Activated CD4-positive, alpha-beta T cell treated with anti-CD3 and anti-CD28 coated beads for 4 hours (primary cell): Measurements from ENCODE around the gene NXT1.
A peak's percentile ranks its signal among the peaks of the same experiment; 100 is the strongest.
"Not testable (repeated sequence)": the region's sequence is repeated elsewhere in the genome, so short reads cannot be mapped to it uniquely, and the experiment has no call there.

Experiments used
- DNase-seq, 2 donors: peaks; one replicate each; pipeline ENCODE4 v3.0.0-alpha.2; 2020

Gene NXT1

DNA sequence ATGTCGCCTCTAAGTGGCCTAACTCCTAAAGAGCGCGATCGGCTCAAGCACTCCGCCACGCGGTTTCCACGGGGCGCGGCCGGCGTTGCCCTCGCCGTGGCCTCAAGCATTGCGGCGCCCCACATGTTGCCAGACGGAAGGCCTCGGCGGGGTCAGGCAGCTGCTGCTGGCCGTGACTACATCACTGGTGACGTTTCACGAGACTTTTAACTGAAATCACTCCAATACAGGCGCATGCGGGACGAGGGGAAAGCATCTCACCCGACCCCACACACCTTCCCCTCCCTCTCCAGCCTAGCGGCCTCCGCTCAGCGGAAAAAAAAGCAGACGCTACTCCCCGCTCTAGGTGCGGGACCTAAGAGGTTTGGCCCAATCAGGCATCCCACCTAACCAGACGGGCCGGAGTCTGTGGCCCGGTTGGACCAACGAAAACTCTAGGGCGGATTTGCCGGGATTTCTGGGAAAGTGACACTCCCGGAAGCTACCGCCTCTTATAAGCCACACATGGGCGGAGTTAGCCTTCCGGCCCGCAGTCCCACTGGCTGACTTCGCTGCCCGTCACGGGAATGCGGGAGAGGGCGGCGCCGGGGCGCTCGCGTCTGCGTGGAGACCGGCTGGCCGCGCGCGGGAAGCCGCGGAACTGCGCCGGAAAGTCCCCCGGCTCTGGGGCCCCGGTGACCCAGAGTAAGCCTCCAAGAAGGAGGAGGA lies at the start of gene NXT1:
NXT1 (plus strand) TSS at position 596 of the 708 bp plus-strand sequence. CDS start 3,251 bp downstream, outside the sequence.
- DNase-seq = peak; percentile 94 to 96

DNA sequence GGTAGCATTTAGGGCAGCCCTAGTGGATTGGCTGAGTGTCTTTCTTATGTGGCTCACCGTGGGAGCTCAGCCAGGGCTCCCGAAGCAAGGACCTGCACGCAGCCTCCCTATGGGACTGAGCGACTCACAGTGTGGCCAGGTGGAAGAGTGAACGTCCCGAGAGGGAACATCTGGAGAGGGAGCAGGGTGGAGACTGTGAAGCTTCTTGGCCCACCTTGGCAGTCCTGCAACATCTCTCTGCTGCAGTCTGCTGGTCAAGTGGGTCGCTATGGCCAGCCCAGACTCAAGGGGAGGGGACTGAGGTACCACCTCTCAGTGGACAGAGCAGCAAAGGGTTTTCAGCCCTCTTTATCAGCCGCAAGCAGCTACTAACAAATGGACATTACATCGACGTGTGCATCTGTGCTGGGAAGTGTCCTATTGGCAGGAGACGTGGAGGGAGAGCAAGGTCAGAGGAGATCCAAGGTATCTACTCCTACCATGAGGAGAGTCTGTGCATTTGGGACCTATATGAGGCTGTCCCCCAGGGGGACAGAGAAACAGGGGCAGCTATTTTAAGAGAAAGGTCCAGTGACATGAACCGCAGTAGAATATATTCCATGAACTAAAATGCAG lies 49.0 kb upstream of the NXT1 start:
- no peak for DNase-seq

DNA sequence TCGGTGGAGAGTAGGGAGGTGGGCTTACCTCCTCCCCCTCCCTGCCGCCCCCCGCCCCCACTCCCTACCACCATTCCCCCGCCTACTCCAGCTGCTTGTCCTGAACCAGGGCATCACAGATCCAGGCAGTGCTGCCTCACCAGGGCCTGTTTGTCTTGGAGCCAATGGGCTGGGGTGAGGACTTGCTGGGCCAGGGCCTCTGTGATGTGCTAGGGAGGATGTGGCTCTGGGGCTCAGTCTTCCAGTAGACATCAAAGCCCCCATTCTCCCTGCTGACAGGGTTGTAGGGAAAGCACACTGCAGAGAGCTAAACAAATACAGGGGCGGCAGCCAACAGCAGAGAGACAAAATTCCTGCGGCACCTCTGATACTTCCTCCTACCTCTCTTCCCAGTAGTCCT lies 48.2 kb upstream of the NXT1 start:
- no peak for DNase-seq

DNA sequence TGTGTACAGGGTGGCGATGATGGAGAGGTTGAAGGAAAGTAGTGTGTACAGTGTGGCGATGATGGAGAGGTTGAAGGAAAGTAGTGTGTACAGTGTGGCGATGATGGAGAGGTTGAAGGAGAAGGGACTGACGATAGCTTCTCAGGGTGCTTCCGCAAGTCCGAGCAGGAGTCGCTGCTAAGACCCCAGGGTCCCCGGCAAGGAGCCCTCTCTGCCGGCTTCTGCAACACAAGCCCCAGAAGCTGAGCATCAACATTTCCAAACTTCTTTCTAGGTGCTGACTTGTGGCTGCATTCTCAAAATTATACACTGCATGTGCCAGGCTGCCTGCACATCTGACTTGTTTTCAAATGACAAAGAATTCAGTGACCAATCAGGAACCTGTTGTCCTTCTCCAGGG lies 47.8 kb upstream of the NXT1 start:
- no peak for DNase-seq

DNA sequence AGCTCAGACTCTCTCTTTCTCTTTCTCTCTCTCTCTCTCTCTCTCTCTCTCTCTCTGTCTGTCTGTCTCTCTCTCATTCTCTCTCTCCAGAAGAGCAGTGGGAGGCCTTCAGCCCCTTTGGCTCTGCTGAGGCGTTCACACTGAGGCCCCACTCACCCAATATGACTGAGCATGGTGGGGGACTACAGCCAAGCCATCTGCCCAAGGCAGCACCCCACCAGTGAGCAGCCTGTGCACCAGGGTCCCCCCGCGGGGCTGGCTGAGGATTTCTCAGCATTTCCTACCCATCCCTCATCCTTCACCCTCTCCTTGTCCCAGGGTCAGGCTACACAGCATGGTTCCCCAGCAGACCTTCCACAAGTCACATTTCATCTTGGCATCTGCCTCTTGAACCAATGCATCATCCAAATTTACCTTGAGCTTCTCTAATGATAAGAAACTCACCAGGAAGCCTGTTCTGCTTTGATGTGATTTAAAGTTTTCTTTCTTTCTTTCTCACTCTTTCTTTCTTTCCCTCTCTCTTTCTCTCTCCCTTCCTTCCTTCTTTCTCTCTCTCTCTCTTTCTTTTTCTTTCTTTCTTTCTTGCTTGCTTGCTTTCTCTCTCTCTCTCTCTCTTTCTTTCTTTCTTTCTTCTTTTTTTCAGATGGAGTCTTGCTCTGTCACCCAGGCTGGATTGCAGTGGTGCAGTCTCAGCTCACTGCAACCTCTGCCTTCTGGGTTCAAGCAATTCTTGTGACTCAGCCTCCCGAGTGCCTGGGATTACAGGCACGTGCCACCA lies 47.1 kb upstream of the NXT1 start:
- no peak for DNase-seq

DNA sequence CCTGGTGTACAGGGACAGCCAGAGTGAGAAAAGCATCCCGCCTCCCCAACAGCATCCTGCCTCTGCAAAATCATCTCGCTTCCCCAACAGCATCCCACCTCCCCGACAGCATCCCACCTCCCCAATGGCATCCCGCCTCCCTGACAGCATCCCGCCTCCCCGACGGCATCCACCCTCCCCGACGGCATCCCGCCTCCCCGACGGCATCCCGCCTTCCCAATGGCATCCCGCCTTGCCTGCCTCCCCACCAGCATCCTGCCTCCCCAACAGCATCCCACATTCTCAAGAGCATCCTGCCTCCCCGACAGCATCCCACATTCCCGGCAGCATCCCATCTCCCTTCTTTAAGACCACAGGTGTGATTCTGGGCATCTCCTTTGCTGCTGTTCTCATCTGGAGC lies 46.0 kb upstream of the NXT1 start:
- no peak for DNase-seq

DNA sequence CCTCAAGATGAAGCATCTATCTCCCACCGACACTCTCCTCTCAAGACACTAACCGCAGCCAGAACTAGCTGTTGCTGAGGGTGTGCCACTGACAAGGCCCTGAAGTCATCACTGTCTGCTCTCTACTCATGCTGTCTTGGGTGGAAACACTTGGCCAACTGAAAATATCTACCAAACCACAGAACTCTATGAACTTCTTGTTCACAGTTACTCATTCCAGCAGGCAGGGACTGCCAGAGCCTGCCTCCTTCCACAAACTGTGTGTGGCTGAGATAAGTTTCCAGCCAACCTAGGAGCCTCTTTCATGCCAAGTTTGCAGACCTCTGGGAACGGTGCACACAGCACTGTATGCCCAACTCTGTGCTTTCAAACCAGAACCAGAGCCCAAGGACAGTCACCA lies 45.5 kb upstream of the NXT1 start:
- DNase-seq = no peak

- not testable (repeated sequence) for DNase-seq
Observed at GRCh38 chr20:23307393-23307792, 43.2 kb upstream of the NXT1 start.

- DNase-seq = no peak
Observed at GRCh38 chr20:23308024-23308423, 42.6 kb upstream of the NXT1 start.

GRCh38 chr20:23308908-23309307 lies 41.7 kb upstream of the NXT1 start:
- no peak for DNase-seq

DNA sequence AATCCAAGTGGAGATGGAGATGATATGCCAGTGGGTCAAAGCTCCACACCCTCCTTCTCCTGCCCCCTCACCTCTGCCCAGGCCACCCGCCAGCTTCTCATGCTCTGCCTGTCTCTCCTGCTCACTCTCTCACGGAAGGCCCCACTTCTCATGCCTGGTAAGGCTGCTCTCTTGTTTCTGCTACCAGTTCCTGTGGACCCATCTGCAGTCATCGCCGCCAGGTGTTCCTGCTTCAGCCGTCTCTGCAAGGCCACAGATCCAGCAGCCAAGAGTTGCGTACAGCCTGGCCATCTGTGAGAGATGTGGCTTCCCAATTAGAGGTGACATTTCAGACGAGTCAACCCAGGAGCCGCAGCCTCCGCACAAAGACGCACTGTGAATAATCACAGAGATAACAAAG lies 40.8 kb upstream of the NXT1 start:
- DNase-seq = no peak

DNA sequence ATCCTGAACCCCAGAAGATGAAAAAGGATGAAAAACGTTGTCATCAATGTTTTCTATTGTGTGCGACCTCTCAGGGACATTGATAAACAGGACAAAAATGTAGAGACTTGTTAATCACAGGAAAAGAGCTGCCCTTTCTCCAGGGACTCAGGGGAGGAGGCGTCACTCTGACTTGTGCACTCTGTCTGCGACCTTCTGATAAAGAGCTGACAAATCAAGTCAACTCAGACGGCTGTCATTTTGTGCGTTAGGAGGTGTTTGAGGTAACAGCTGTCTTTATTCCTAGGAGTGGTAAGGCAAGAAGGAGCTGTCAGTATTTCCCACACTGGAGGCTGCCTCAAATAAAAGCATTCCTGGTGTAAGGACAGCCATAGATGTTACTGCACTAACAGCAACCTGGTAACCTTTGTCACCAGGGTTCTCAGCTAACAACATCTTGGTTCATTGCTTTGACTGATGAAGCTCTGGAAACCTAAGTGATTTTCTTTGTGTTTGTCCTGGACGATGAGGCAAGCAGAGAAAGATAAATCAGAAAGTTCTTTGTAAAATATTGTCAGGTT lies 38.6 kb upstream of the NXT1 start:
- DNase-seq = no peak

DNA sequence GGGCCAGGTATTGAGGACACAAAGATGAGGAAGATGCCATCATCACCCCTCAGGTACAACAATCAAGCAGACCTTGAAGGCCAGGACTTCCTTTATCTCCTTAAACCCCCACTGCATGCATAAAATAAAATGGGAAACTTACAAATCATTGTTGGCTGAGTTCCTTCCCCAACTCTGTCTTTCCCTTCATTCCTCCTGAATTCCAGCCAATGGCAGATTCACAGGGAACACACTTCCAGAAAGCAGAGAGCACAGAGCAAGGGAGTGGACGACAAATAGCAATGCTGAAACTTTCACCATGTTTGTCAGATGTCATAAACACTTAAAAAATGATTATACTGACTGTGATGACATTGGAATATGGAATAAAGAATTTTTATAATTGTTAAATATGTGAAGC lies 37.3 kb upstream of the NXT1 start:
- DNase-seq = no peak

GRCh38 chr20:23314699-23315098 lies 35.9 kb upstream of the NXT1 start:
- no peak for DNase-seq

DNA sequence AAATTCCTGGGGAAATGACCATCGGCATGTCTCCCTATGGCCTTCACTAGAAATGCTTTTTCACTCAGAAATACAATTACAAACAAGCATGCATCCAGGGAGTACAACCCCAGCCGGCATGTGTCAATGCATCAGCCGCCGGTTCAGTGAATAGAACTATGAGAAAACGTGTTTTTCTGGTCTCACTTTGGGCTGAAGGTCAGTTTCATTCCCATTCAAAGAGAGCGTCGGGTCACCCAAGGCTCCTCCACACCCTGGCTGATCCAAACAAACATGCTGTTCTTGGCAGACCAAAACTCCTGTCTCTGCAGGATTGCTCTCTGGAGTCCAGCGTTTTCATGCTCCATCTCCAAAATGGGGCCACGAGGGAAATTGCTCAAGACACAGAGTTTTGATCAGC lies 35.5 kb upstream of the NXT1 start:
- DNase-seq = no peak

GRCh38 chr20:23316626-23317025 lies 34.0 kb upstream of the NXT1 start:
- no peak for DNase-seq

DNA sequence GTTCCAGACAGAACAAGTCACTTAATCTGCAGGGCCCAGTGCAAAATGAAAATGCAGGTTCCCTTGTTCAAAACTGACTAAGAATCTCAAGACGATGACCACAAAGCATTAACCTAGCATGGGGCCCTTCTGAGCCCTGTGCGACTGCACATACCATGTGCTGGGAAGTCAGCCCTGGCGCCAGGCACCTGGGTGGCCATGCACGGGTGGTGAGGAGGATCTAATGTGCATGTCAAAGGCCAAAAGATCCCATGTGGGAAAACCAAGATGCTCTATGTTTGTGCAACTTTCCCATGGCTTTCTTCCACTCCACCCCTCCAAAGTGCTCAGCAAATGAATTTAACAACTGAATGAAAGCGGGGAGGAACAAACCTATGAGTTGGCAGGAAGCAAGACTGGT lies 33.5 kb upstream of the NXT1 start:
- DNase-seq = no peak

GRCh38 chr20:23318347-23318746 lies 32.2 kb upstream of the NXT1 start:
- DNase-seq = no peak

DNA sequence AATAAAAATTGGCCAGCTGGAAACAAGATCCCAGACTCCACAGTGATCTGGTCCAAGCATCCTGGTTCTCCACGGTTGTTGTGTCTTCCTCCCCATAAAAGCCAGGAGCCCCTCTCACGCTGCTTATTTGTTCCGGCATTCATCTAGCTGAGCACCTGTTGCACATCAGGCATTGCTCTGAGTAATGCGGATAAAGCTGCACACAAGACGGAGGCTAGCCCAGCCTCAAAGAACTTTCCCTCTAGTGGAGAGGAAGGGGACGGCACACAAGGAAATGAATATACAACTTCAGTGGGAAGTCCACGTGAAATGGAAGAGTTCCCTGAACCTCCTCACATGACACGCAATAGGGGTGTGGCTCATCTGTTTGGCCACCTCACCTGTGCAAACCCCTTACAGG lies 30.3 kb upstream of the NXT1 start:
- no peak for DNase-seq

DNA sequence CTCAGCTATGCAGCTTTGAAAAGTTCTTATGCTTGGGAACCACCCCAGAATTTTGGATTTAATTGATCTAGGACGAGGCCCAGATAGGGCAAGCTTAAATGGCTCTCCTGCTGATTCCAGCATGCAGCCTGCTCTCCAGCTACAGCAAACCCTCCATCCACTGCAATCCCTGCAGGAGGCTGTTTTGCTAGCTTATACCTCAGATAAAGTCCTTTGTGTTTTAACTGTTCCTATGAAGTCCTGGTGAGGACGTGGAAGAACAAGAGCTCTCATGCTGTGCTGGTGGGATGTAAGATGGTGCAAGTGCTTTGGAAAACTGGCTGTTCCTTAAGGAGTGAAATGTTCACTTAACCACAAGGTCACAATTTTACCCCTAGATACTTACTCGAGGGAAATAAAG lies 25.5 kb upstream of the NXT1 start:
- no peak for DNase-seq

GRCh38 chr20:23326774-23327173 lies 23.8 kb upstream of the NXT1 start:
- DNase-seq = no peak

DNA sequence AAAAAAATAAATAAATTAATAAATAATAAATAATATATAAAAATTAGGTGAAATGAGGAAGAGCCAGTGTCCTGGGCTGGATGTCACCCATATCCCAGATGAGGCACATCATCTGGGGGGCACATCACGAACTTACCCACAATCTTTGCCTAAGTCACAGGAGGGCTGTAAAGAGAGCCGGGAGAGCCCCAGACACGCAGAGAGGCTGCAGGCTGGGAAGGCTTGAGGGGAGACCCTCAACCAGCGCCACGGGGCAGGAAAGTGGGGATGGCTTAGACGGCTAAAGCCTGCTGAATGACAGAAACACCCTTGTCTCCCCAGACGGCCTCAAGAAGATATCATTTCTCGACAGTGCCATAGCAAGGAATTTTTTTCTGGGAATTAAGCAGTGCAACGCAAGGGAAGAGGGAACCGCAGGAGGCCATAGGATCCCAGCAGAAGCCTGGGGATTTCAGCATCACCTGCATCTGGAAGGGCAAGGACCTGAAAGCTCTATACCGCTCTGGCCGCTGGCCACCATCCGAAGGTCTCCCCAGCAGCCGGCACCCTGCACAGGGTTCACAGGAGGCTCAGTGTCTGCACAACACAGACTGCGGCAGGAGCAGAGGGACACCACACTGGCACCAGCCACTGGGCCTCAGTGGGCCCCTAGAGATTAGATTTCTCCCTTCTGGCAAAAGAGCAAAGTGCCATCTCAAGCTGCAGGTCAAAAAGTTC lies 22.8 kb upstream of the NXT1 start:
- no peak for DNase-seq
